ENCODE measurements around the gene ADAMTS5. TPM values are rescaled to one million over a fixed set of nuclear protein-coding genes. Genes with fewer than 3 reads are reported as not detected.

ADAMTS5 gene
- total RNA-seq, 3 donors from 2014 or later = 1.1 to 8.7 (median 5.5) TPM

GRCh38 chr21:26888256-26888655 is 78.6 kb downstream of the ADAMTS5 start:
- intact Hi-C loops (cut with DNase I, micrococcal nuclease) = no loop called here
- Histone ChIP-seq H3K4me3 (no peak overlapping the region), H3K4me1 (ENCODE audit: low read depth) (no peaks in the 10 kb centered on the region), H3K9me3 (no peaks in the 10 kb centered on the region), H3K36me3 (ENCODE audit: low read depth) (no peaks in the 10 kb centered on the region)
- no peak for TF ChIP-seq CTCF (IDR thresholded peaks at IDR 0.05)
- no peak for ATAC-seq
- DNase-seq = no peak

GRCh38 chr21:26887251-26887650 is 79.6 kb downstream of the ADAMTS5 start:
- DNase-seq (no peak), ATAC-seq (no peak)
- Histone ChIP-seq H3K4me1 (ENCODE audit: low read depth) (no peaks in the 10 kb centered on the region), H3K36me3 (ENCODE audit: low read depth) (no peaks in the 10 kb centered on the region), H3K9me3 (no peaks in the 10 kb centered on the region), H3K4me3 (no peak overlapping the region)
- intact Hi-C loops (cut with DNase I, micrococcal nuclease) = no loop called here
- no peak for TF ChIP-seq CTCF (IDR thresholded peaks at IDR 0.05)

- no peak for DNase-seq
- no peak for ATAC-seq
- no peaks in the 10 kb centered on the region for H3K9me3 ChIP-seq
- no peaks in the 10 kb centered on the region for H3K36me3 ChIP-seq (ENCODE audit: low read depth)
- no peaks in the 10 kb centered on the region for H3K4me1 ChIP-seq (ENCODE audit: low read depth)
- no peak overlapping the region for H3K4me3 ChIP-seq
- intact Hi-C loops (cut with DNase I, micrococcal nuclease) = no loop called here
- TF ChIP-seq CTCF (IDR thresholded peaks at IDR 0.05) = no peak
These were observed 82.5 kb downstream of the ADAMTS5 start for GRCh38 chr21:26884436-26884835.

GRCh38 chr21:26883768-26884167 is 83.1 kb downstream of the ADAMTS5 start:
- no peak for ATAC-seq
- intact Hi-C loops (cut with DNase I, micrococcal nuclease) = no loop called here
- no peak for TF ChIP-seq CTCF (IDR thresholded peaks at IDR 0.05)

GRCh38 chr21:26881504-26882228 is 85.2 kb downstream of the ADAMTS5 start:
- Histone ChIP-seq H3K36me3 (ENCODE audit: low read depth) (no peaks in the 10 kb centered on the region), H3K4me3 (no peak overlapping the region), H3K4me1 (ENCODE audit: low read depth) (no peaks in the 10 kb centered on the region), H3K9me3 (no peaks in the 10 kb centered on the region)
- intact Hi-C loops (cut with DNase I, micrococcal nuclease) = no loop called here
- ATAC-seq = no peak
- no peak for DNase-seq
- TF ChIP-seq CTCF (IDR thresholded peaks at IDR 0.05) = no peak

More at GRCh38 chr21:26883768-26884167, 83.1 kb downstream of the ADAMTS5 start:
- no peaks in the 10 kb centered on the region for H3K4me1 ChIP-seq (ENCODE audit: low read depth)
- DNase-seq = no peak
- no peaks in the 10 kb centered on the region for H3K9me3 ChIP-seq
- H3K4me3 ChIP-seq = no peak overlapping the region
- no peaks in the 10 kb centered on the region for H3K36me3 ChIP-seq (ENCODE audit: low read depth)

Data from mucosa of descending colon (tissue), 3 donors.